GM21576 (cell line): Measurements from ENCODE around the gene TMEM151B.
"Not testable (repeated sequence)": the region's sequence is repeated elsewhere in the genome, so short reads cannot be mapped to it uniquely, and the experiment has no call there.

Experiments
- ATAC-seq: cut with Tn5 transposase; IDR thresholded peaks from one replicate; pipeline ENCODE4 v1.9.1; 2021; ENCODE audit warnings: mild to moderate bottlenecking, moderate library complexity; ENCODE audit not compliant: unreplicated experiment

The TMEM151B gene

GRCh38 chr6:44269921-44270525 is at the start of gene TMEM151B:
Gene TMEM151B (plus strand): TSS chr6:44270450. CDS start chr6:44270743, 293 bp downstream.
- no peak for ATAC-seq

DNA sequence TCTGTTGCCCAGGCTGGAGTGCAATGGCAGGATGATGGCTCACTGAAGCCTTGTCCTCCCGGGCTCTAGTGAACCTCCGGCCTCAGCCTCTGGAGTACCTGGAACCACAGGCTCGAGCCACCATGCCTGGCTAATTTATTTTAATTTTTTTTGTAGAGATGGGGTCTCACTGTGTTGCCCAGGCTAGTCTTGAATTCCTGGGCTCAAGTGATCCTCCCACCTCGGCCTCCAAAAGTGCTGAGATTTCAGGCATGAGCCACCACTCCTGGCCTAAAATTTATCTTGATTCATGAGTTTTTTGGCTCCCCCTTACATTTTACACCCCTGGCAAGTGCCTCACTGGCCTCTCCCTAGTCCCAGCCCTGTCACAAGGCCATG is 49.3 kb upstream of the TMEM151B start:
- no peak for ATAC-seq

DNA sequence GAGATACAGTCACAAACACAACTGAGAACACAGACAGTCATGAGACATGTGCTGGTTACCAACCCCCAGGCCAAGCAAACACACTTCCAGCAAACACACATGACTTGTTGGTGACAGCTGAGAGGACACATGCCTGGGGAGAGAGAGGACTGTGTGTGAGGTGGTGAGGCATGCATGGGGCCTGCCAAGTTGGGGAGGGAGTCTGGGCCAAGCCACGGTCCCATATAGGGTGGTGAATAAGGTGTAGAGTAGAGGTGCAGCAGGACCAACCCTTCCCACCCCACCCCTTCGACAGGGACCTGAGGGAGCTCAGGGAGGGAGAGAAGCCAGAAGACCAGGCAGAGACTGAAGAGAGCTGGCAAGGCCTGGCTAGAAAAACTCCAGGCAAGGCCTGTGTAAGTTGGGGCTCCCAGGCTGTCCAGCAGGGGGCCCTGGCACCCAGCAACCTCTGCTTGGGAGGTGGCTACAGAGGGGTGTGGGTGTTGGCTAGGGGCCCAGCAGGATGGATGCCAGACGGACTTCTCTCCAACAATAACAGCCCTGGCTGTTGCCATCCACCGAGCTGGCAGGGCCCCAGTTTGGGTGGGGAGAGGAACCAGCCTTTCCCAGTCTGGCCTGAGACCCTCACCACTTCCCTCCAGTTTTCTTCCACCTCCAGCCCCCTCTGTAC is 48.8 kb upstream of the TMEM151B start:
- peak; percentile 38 for ATAC-seq

- ATAC-seq = no peak
Measured at GRCh38 chr6:44221961-44222335, 48.3 kb upstream of the TMEM151B start.

DNA sequence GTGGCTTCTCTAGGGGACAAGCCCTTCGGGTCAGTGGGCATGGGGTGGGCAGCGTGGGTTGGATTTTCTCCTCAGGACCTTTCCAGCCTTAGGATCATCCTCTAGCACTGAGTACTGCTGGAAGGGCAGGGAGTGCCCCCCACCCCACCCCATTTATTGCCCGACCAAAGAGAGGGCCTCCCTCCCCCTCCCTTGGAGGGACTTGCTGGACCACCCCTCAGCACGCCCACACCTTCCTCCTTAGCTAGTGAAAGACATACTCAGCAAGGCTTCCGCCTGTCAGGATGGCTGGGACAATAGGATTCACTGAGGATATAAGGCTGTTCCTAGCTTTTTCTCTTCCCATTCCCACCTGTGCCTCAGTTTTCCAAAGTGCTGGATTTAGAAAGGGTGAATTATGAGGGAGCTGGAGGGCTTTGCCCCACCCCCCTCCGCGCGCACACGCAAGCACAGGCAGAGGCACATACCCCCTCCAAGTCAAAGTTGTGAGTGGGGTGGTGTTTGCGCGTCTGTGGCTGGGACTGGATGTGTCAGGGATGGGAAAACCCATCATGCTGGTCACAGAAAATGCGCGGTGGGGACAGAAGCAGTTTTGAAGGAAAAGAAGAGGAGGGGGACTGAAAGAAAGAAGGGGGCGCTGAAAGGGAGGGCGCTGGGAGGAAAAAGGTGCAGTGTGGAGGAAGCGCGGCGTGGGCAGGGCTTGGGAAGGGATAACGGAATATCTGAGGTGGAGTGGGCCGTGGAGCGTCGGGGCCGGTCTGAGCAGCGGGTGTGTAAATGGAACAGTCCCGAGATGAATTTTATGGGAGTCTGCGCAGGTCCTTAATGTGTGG is 47.5 kb upstream of the TMEM151B start:
- ATAC-seq = no peak

GRCh38 chr6:44223319-44224028 is 46.8 kb upstream of the TMEM151B start, which contains the start of gene SLC29A1:
Gene SLC29A1 (plus strand): TSS chr6:44223595. CDS start chr6:44227314, 3,719 bp downstream.
- ATAC-seq = peak; percentile 35

GRCh38 chr6:44224029-44224964 is 46.0 kb upstream of the TMEM151B start:
- no peak for ATAC-seq

- ATAC-seq = no peak
Measured at GRCh38 chr6:44224965-44225305, 45.3 kb upstream of the TMEM151B start.

DNA sequence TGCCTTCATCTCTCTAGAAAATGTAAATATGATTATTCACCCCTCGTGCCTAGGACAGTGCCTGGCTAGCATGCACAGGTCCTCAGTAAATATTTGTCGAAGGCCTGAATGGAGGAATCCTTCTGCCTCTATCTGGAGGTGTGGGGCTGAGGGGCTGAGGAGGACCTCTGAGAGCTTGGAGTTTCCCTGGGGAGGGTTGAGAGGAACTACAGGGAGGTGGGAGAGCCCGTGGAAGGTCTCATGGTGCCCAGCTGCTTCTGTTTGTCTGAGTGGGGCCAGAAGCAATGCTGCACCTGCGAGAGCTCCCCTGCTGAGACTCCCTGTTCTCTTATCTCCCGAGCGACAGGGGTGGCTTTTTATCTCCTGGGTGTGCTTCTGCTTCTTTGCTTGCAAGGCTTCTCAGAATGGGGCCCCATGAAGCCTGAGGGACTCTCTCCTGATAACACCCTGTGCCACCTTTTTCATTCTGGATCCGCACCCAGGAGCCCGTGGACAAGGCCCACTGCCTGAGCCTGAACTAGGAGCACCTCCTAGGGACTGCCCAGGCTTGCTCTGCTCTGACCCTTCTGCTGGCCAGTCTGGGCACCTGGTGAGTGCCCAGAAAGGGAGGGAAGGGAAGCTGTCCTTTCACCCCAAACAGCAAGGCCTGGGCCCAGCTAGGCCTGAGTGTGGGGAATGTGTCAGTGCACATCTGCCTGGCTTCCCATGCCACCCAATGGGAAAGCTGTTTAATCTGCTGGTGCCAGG is 44.5 kb upstream of the TMEM151B start:
- ATAC-seq = no peak

GRCh38 chr6:44226368-44227147 is 43.7 kb upstream of the TMEM151B start:
- ATAC-seq = no peak

- no peak for ATAC-seq
Measured at GRCh38 chr6:44227148-44227793, 43.0 kb upstream of the TMEM151B start.

DNA sequence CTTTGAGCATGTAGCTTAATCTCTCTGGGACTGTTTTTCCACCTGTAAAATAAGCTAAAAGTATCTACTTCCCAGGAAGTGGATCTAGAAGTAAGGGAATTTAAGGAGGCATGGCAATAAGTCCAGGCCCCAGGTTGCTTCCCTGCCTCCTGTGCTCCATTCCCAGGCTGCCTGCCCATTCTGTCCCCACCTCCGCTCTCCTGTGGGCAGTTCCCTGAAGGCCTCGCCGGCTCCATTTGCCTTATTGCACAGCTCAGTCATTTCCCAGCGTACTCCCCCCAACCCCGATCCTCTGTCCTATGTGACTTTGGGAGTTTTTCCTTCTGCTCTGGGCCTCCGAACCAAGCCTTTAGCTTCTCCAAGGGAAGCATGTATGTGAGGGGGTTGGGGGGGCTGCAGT is 42.2 kb upstream of the TMEM151B start:
- no peak for ATAC-seq

DNA sequence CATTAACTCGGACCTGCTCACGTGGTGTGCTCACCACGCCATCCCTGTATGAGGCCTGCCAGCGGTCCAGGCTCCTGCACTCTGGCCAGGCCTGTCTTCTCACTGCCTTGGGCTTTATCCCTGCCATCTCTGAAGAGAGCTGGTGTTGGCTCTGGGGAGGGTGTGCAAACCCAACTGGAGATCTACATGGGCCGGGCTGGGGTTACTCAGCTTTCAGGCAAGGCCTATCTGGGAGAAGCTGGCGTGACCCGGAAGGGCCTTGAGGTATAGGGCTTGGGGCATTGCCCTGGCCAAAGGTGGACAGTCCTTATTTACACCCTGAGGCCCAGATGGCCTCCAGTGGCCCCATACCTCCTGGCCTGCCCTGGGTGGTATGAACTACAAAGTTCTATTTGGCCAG is 41.8 kb upstream of the TMEM151B start:
- no peak for ATAC-seq

DNA sequence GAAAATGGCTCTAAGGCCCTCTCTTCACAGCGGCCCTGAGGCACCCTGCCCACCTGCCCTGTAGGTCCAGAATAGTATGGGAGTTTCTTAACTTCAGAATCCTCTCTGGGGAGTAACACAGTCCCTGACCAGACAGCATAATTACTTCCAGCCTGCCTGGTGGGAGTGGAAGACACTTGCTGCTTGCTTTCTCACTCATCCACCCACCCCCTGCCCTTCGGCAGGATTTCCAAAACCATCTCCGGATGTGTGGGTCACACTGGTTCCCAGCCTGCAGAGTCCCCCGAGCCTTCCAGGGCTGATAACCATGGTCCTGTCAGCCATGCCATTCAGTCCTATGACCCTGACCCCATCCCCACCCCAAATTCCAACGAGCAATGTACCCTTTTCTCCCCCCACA is 41.4 kb upstream of the TMEM151B start:
- no peak for ATAC-seq

- ATAC-seq = no peak
Measured at GRCh38 chr6:44229376-44230033, 40.7 kb upstream of the TMEM151B start.

- no peak for ATAC-seq
Measured at GRCh38 chr6:44230034-44230675, 40.1 kb upstream of the TMEM151B start.

- ATAC-seq = not testable (repeated sequence)
Measured at GRCh38 chr6:44231426-44231825, 38.8 kb upstream of the TMEM151B start.
